SKM-1 treated with dmso at 0.1 percent for 144 hours (cell line): ENCODE data around the gene TTC34.

Experiments used
- DNase-seq: peaks from one replicate; lab custom pipeline; 2025; ENCODE audit not compliant: unreplicated experiment; lab: John Stamatoyannopoulos, UW

TTC34 gene

DNA sequence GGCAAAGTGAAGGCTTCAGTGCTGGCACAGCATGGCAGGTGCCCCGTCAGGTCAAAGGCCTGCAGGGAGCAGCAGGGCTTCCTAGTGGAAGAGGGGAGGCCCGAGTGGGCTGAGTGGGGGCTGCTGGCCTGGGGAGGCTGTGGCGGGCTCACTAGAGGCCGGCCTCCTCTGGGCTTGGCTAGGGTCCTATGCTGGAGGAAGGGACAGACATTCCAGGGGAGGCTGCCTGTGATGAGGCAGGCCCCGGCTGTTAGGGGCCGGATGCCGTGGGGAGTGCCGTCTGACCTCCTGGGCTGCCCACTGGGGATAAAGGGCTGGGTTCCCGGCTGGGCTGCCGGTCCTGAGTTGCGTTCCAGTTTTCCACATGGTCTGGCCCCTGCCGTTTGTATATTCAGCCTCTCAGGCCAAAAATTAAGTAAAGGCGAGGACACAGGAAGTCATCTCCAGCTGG lies 193.8 kb downstream of the TTC34 start:
- DNase-seq, result no peak

DNA sequence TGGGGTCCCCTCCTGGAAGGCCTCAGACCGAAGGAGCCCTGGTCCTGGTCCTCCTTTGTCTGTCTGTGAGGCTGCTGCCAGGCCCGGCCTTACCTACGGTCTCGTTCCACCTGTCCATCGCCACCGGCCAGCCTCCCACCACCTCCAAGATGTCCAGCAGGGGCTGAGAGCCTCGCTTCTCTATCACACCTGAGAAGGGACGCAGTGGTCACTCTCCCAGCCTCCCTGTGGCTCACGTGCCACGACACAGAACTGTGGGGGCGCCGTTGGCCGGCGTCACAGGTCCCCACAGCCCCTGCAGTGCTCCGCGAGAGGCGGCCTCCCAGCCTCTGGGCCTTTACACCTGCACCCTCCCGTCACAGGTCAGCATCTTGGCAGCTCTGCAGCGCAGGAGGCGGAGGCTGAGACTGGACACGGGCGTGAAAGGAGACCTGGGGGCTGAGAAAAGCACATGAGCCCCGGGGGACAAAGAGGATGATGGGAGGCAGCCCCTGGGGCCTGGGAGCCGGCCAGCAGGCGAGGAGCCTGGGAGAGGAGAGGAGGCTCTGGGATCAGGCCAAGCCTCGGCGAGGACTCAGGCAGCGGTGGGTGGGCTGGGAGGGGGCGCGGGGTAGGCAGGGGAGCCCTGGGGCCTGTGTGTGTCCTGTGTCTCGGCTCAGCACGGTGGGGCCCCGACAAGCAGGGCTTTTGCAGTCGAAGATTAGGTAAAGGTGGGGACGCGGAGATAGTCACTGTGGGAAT lies 194.4 kb downstream of the TTC34 start:
- no peak for DNase-seq

DNA sequence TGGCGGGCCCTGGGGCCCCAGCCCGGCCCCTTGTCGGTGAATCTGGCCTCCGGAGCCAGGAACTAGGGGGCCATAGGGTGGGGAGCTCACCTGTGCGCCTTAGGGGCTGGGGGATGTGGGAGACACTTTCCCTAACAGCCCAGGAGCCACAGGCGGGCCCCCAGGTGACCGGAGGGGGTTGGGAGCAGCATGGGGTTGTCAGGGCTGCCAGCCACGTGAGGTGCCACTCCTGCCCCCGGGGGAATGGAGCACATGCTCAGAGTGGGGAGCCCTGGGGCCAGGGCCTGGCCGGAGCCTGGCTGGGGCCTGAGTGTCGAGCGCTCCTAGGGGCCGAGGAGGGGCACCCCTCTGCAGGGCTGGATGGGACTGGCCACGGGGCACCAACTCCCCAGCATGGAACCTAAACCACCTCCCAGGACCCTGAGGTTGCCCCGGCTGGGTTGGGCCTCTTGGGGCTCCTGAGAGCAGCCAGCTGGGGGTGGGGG lies 195.1 kb downstream of the TTC34 start:
- no peak for DNase-seq

GRCh38 chr1:2605509-2606395 lies 195.7 kb downstream of the TTC34 start:
- no peak for DNase-seq

GRCh38 chr1:2604844-2605508 lies 196.5 kb downstream of the TTC34 start:
- DNase-seq, result no peak

- DNase-seq, result no peak
These were observed 197.2 kb downstream of the TTC34 start for GRCh38 chr1:2604156-2604843.

GRCh38 chr1:2603521-2604155 lies 197.9 kb downstream of the TTC34 start:
- DNase-seq, result no peak

DNA sequence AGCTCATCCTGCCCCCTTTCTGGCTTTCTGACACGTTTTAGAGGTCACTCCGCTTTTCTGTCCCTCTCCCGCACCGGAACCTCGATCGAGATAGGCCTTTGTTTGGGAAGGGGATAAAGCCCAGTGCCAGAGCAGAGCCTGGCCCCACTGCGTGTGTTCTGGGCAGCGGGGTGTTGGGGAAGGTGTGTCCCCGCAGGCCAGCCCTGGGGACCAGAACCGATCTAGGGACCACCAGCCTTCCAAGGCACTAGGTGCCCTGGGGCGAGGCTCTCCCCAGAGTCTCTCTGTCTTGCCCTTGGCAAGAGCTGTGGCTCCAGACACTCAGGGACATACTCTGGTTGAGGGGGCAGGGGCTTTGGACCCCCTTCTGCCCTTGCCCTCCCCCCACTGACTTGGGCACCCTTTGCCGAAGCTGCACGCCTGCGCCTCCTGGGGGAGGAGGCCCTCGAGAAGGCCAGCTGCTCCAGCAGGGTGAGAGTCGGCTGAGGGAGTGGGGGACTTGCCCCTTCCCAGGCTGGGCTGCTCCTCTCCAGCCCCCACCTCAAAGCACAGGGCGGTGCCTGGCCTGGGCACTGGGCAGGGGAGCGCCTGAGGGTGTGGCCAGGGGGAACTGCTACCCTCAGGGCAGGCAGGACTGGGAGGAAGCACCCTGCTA lies 198.5 kb downstream of the TTC34 start:
- no peak for DNase-seq

DNA sequence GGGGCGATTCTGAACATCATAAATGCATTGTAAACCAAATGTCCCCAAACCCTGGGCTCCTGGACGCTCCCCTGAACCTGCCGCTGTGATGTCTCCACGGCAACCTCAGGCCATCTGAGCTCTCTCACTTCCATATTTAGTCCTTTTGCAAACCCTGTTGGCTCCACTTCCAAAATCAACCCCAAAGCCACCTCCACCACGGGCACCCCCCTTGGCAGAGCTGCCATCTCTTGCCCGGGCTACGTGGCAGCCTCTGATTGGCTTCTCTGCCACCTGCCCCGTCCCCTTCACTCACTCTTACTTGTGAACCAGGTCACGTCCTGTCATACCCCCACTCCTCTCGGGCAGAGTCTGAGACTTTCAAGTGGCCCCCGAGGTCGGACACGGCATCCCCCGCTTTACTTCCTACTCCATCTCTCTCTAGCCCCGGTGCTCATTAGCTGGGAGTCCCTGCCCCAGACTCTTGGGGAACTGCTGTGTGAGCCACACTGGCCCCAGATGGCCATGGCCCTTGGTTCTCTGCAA lies 199.1 kb downstream of the TTC34 start:
- no peak for DNase-seq

DNA sequence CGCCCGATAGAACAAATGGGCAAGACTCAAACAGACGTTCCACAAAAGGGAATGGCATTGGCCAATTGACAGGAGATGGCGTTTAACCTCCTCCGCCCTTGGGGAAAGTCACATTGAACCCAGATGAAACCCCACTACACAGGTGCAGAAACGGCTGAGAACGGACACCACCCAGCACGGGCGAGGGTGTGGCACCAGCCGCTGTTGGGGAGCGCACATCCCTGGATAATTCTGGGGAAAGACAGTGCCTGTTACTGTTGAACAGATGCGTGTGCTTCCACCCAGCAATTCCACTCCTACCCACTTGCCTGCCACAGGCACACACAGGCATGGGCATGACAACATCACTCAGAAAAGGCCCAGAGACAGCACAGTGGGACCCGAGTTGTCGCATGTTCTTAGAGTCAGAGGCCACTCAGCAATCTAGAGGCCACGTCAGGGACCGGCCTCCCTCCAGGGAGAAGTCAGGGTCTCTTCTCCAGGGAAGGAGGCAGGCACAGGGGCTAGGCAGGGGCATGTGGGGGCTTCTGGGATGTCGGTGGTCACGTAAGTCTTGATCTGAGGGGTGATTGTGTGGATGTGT lies 199.7 kb downstream of the TTC34 start:
- DNase-seq, result no peak

GRCh38 chr1:2598329-2598931 lies 203.1 kb downstream of the TTC34 start:
- no peak for DNase-seq

DNA sequence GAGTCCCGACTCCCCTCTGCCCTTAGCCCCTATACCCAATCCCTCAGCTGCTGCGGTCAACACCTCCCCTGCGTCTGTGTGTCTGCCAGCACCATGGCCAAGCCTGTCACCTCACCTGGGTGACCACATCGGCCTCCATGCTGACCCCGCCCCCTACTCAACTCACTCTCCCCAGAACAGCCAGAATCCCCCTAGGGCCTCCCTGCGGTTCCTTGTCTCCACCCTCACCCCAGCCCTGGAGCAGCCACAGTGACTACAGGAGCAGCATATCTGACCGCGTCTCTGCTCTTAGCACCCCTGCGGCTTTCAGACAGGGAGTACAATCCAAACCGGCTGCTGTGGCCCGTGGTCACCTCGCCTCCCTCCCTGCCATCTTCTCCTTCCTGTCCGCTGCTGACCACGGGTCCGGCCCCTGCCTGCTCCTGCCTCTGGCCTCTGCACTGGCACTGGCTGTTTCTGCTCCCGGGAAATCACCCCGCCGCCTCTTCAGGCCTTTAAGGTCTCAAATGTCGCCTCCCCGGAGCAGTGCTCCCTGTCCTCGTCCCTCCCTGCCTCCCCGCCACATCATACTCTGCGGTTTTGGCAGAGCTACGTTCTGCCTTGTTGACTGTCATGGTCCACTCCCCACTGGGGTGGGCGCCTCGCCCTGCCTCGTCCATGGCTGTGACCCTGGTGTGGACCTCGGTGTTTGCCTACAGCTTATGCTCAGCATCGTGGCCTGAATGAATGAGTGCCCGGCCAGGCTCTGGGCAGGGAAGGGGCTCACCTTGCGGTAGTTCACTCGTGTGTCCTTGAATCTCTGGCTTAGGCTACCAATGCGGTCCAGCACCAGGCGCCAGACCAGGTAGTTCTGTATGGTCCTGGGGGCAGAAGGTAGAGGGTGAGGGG lies 203.8 kb downstream of the TTC34 start:
- no peak for DNase-seq

- no peak for DNase-seq
These were observed 204.8 kb downstream of the TTC34 start for GRCh38 chr1:2596530-2597333.

DNA sequence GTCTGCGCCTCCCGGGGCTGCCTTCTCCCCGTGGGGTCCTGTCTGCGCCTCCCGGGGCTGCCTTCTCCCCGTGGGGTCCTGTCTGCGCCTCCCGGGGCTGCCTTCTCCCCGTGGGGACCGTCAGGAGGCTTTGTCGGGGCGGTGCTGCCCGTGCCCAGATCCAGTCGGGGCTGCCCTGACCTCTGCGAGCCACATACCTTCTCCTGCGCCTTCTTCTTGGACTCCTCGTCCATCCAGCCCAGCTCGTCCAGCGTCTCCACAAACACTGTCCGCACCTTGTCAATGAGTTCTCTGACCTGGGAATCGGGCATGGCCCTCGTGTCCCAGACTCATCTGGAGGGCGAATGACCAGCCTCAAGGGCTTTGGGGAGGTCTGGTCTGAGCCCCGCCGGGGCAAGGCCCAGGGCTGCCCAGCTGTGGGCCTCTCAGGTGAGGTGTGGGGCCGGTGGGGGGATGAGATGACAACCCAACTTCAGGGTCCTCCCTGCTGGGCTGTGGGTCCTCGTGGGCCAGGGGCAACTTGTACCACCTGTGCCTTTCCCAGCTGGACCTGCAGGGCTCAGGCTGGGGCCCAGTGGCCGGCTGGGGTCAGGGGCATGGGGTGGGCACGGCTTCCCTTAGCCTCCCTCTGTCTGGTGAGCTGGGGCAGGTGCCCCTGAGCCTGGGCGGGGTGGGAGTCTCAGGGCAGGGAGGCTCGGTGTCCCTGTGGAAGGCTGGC lies 205.5 kb downstream of the TTC34 start:
- no peak for DNase-seq

GRCh38 chr1:2595261-2595811 lies 206.2 kb downstream of the TTC34 start:
- no peak for DNase-seq

DNA sequence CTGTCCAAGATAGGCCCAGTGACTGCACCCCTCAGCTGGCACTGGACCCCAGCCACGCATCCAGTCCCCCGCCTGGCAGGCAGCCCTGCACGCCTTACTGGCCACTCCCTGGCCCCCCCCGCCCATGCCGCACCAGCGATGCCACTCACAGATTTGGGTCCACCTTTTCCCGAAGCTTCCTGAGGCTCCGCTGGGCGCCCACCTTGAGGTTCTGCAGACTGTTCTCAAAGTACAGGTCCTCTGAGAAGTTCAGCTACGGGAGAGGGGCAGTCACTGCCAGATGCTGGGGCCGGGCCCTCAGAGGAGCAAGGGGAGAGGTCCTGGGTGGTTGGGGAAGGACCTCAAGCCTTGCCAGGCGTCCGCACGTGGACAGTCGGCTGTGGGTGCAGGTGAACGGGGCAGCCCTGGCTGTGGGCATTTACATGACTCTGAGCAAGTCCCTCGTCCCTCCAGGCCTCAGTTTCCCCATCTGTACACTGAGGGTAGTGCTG lies 206.8 kb downstream of the TTC34 start:
- DNase-seq, result no peak
